ENCODE data around the gene FBXO2.

- TF ChIP-seq POLR2AphosphoS5 (IDR thresholded peaks at IDR 0.05; ENCODE audit: borderline replicate concordance, low read depth, low read length) = no peak
- no peak for TF ChIP-seq EZH2 (IDR thresholded peaks at IDR 0.05)
These were observed 34.3 kb upstream of the FBXO2 start for GRCh38 chr1:11688506-11688905.
